PFSK-1 (cell line): ENCODE results near the gene NDUFS7.

ENCODE experiments used
- POLR2AphosphoS5 ChIP-seq: IDR thresholded peaks from 2 replicates; pipeline ENCODE4 v1.6.1; 2012; ENCODE audit warnings: low read depth, mild to moderate bottlenecking, control low read depth, low read length, moderate library complexity
- SIN3A ChIP-seq: IDR thresholded peaks from 2 replicates; pipeline ENCODE4 v1.6.1; 2012; ENCODE audit warnings: mild to moderate bottlenecking, low read length, moderate library complexity, borderline replicate concordance; ENCODE audit not compliant: insufficient read depth
- TAF1 ChIP-seq: IDR thresholded peaks from 2 replicates; pipeline ENCODE4 v1.6.1; 2012; ENCODE audit warnings: low read length, control low read depth, borderline replicate concordance; ENCODE audit not compliant: insufficient read depth
- TF ChIP-seq, protein P1 (sequence below), 2 experiments: IDR thresholded peaks; 2 replicates each; pipeline versions ENCODE4 v1.6.1 to v1.8.0; 2011 to 2012; ENCODE audit warnings: low read depth in 2 of 2, low read length in 2 of 2, control low read depth in 1 of 2, inconsistent platforms in 1 of 2, mild to moderate bottlenecking in 1 of 2, moderate library complexity in 1 of 2; ENCODE audit not compliant: insufficient read depth in 1 of 2

DNA sequence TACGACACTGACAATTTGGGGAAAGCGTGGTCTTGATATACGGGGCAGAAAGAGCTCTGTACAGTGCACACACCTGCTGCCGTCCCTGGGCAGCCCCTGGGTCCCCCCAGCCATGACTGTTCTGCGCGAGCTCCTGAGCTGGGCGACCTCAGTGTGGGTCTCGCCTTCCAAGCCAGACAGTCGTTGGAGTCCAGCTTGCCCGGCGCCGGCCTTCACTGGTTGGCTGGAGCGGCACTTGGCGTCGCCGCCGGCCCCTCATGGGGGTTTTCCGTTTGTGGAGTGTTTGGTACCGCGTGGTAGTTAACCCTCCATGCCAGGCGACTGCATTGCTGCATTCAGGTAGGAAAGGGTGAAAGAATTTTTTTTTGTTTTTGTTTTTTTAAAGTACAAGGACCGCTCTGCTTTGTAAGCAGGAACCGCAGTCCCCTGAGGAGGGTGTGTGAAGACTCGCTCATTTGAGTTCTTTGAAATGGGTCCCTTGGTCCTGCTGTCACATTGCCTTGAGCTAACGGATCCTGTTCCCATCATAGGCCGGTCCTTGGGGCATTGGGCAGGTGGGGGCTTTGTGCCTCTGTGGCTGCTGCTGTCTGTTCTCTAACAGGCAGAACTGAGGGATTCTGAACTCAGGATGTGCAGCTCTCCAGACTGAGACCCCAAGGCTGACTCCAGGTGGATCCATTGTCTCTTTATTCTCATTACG, 43.7 kb downstream of the NDUFS7 start:
- TF ChIP-seq POLR2AphosphoS5 (no peak), TAF1 (no peak), SIN3A (no peak)
- TF ChIP-seq, protein P1, sequence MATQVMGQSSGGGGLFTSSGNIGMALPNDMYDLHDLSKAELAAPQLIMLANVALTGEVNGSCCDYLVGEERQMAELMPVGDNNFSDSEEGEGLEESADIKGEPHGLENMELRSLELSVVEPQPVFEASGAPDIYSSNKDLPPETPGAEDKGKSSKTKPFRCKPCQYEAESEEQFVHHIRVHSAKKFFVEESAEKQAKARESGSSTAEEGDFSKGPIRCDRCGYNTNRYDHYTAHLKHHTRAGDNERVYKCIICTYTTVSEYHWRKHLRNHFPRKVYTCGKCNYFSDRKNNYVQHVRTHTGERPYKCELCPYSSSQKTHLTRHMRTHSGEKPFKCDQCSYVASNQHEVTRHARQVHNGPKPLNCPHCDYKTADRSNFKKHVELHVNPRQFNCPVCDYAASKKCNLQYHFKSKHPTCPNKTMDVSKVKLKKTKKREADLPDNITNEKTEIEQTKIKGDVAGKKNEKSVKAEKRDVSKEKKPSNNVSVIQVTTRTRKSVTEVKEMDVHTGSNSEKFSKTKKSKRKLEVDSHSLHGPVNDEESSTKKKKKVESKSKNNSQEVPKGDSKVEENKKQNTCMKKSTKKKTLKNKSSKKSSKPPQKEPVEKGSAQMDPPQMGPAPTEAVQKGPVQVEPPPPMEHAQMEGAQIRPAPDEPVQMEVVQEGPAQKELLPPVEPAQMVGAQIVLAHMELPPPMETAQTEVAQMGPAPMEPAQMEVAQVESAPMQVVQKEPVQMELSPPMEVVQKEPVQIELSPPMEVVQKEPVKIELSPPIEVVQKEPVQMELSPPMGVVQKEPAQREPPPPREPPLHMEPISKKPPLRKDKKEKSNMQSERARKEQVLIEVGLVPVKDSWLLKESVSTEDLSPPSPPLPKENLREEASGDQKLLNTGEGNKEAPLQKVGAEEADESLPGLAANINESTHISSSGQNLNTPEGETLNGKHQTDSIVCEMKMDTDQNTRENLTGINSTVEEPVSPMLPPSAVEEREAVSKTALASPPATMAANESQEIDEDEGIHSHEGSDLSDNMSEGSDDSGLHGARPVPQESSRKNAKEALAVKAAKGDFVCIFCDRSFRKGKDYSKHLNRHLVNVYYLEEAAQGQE (IDR thresholded peaks at IDR 0.05; ENCODE audit: insufficient read depth in 1 of 2, low read depth in 2 of 2, low read length in 2 of 2) = no peak
